GM19043 (cell line): Measurements from ENCODE around the gene HLF.

Source experiments
- ATAC-seq: cut with Tn5 transposase; IDR thresholded peaks from one replicate; pipeline ENCODE4 v1.9.1; 2021; ENCODE audit warnings: low read depth; ENCODE audit not compliant: unreplicated experiment

Gene HLF

DNA sequence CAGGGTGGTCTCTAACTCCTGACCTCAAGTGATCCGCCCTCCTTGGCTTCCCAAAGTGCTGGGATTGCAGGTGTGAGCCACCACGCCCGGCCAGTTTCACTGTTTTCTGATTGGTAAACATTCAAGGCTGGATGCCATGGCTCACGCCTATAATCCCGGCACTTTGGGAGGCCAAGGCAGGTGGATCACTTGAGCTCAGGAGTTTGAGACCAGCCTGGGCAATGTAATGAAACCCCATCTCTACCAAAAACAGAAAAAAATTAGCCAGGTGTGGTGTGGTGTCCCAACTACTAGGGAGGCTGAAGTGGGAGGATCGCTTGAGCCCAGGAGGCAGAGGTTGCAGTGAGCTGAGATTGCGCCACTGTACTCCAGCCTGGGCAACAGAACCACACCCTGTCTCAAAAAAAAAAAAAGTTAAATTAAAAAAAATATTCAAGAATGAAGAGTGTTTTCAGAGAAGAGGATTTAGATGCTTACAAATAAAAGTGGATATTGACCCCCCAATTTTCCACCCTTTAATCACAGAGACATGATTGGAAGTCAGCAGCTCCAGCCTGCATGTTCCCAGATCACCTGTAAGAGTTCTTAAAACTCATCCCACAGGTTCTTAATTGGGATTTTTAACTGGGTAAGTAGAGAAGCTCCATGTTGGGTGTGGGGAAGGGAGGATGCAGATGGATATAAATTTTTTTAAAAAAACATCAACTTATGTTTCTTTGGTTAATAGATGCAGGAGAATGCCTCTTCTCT, 23.8 kb downstream of the HLF start:
- no peak for ATAC-seq

DNA sequence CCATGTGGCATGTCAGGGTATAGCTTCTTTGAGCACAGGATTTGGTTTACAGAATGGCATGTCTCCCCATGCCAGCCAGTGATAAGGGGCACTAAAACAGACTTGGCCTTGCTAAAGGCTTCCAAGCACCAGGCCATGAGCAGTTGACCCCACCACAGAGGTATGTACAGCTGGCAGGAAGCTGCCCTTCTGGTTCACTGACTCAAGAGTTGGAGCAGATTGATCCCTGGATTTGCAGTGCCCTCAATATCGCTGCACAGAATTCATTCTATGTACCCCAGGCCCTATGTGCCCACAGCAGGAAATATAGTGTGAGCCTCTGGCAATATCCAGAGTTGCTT, 24.3 kb downstream of the HLF start:
- no peak for ATAC-seq

- no peak for ATAC-seq
Measured at GRCh38 chr17:55289978-55290377, 25.2 kb downstream of the HLF start.

GRCh38 chr17:55290492-55291113, 25.8 kb downstream of the HLF start:
- no peak for ATAC-seq

- ATAC-seq, result no peak
Measured at GRCh38 chr17:55291114-55291507, 26.4 kb downstream of the HLF start.

GRCh38 chr17:55292094-55292493, 27.3 kb downstream of the HLF start:
- ATAC-seq, result no peak

GRCh38 chr17:55294042-55294751, 29.4 kb downstream of the HLF start:
- no peak for ATAC-seq

DNA sequence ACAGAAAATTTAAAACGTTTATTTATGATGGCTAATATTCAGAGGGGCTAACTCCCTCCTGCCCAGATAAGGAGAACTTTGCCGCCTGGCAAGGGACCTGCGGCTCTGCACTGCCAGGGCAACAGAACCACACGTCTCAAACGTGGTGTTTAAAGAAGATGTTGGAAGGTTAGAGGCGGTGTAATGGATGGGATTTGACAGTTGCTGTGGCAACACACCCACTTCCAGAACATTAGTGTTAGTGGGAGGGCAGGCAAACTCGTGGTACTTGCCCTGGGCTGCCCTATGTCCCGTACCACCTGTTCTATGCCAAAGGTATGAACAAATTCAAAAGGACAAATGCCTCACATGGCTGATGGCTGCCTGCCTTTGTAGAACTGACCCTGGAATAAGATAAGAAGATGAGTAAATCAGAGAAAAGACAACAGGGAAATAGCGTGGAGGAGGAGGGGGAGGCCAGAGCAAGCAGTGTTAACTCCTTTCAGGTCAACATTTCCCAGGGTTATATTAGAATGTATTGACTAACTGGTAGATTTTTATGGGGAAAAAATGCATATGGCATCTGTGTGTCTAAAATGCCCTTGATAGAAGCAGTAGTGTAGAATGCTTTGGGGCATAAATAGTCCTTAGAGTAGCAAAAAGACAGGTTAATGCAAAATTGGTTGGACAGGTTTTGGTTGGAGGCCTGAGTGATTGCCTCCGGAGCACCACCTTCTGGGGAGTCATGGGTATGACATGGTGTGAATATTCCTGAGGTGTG, 30.8 kb downstream of the HLF start:
- ATAC-seq, result peak; percentile 85

DNA sequence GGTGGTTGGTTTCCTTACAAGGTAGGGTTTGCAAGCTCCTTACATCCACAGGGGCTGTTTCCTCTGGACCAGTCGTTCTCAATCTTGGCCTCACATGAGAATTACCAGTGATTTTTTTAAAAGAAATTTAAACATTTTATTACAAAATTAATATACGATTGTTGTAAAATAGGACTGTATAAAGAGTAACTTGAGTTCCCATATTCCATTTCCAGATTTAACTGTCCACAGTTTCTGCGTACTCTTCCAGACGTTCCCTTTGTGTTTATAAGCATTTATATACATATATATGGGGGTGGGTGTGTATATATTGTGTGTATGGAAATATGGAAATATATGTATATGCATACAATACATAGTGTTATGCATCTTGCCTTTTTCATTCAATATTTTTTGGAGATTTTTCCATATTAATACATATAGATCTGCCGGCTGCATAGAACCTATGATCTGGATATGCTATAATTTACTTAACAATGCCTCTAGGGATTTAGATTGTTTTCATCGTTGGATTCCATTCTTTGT, 31.5 kb downstream of the HLF start:
- no peak for ATAC-seq

DNA sequence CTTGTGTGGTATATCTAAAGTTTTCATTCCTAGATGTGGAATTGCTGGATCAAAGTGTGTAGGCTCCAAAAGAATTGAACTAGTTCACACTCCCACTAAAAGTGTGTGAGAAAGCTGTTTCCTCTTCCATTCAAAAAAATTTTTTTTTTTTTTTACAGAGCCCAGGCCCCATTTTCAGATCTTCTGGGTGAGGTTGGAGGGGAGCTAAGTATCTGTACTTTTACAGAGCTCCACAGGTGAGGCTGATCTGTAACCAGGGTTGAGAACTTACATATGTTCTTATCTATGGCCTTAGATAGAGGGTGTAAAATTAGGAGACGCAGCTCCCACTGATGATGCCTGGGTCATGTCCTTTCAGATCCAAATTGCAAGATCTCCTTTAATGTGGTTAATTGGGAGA, 31.9 kb downstream of the HLF start:
- no peak for ATAC-seq

GRCh38 chr17:55298111-55298730, 33.5 kb downstream of the HLF start:
- no peak for ATAC-seq

GRCh38 chr17:55299162-55299838, 34.5 kb downstream of the HLF start:
- ATAC-seq, result no peak

GRCh38 chr17:55299890-55300289, 35.1 kb downstream of the HLF start:
- no peak for ATAC-seq

- no peak for ATAC-seq
Measured at GRCh38 chr17:55300479-55301290, 35.9 kb downstream of the HLF start.

DNA sequence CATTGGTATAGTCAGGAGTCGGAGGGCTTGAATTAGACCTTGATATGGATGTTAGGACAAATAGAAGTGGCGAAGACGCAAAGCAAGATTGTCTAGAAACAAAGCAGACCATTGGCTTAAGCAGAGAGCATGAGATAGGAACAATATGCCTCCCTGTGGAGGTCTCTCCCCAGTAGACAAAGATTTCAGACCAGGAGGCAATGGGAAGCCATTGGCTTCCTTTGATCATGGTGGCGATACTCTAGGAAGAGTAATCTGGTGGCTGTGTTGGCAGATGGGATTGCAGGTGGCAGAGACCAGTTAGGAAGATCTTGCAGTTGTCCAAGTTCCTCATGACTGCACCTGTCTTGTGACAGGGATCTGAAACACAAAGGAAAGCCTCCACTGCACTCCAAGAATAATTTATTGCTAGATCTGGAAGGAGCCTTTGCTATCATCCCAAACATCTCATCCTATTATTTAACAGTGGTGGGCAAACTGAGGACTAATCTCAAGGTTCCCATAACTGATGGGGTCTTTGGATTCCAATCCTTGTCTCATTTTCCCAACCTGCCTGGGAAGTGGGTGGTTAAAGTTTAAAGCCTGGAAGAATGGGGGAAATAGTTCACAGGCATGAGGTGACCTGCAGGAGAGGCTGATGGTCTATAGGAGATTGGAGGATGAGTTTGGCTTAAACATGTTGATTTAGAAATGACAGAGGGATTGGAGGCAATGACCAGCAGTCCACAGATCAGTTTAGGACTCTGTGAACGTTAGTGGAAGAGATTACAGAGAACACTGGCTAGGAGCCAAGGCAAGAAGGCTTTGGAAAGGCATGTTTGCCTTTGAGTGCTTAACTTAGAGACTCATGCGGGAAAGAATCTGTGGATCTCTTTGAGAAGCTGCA, 37.0 kb downstream of the HLF start:
- no peak for ATAC-seq

DNA sequence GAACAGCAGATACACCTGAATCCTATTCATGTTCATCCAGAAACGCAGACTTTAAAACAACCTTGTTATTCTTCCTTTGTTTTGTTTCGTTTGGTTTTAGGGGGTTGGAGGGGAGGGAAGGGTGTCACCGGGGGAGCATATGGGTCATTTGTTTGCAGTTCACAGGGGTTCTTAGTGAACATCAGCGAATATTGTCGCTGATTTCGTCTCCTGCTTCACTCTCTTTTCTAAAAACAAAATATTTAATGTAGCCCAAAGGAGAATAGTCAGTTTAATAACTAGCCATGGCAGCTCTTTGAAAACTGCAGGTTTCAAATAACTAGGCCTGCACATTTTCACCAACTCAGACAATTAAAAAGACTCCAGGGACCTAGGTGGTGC, 37.6 kb downstream of the HLF start:
- ATAC-seq, result no peak

- ATAC-seq, result no peak
Measured at GRCh38 chr17:55303008-55303493, 38.3 kb downstream of the HLF start.

DNA sequence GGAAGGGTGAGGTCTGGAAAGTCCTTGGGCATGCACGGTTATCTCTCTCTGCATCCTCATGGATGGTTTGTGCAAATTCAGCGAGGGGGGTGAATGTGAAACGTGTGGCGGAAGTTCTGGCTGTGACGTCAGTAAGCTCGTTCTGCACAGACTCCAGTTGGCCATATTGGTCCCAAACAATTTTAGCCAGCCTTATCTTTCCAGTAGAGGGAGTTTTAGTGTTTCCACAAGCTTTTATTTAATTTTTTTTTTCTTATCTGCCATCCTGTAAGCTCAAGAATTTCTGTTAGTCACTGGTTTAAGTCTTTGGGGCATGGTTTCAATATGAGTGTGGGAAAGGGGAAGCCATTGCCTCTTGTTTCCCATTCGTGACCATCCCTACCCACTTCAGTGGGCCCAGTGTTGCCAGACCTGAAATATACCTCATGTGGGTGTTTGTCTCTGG, 39.0 kb downstream of the HLF start:
- no peak for ATAC-seq
